Activated T-helper 1 cell treated with anti-CD3 and anti-CD28 coated beads, Interleukin-12 subunit alpha, Interleukin-12 subunit beta, Interleukin-2, Interleukin-4 antibody, amounts not matched to agents 30 ng/mL and 10 ng/mL and 1 ng/mL, durations not matched to agents 14 hours and 24 hours and 36 hours (primary cell): ENCODE results near the gene CABP4. TPM values are rescaled to one million over a fixed set of nuclear protein-coding genes. Genes with fewer than 3 reads are reported as not detected.
A peak's percentile ranks its signal among the peaks of the same experiment; 100 is the strongest.

Experiments
- DNase-seq: peaks from one replicate; pipeline ENCODE4 v3.0.0; 2021; ENCODE audit warnings: low spot score
- H3K27ac Mint-ChIP-seq: one replicate; pipeline ENCODE4 v1.8.0; 2021; ENCODE audit warnings: mild to moderate bottlenecking, mixed read lengths
- H3K27me3 Mint-ChIP-seq: one replicate; pipeline ENCODE4 v1.8.0; 2022; ENCODE audit warnings: mild to moderate bottlenecking, moderate library complexity, mixed read lengths; ENCODE audit not compliant: insufficient read depth
- H3K36me3 Mint-ChIP-seq: one replicate; pipeline ENCODE4 v1.8.0; 2021; ENCODE audit warnings: low read depth, mixed read lengths
- H3K4me1 Mint-ChIP-seq: one replicate; pipeline ENCODE4 v1.8.0; 2021; ENCODE audit warnings: low read depth, mixed read lengths
- H3K4me3 Mint-ChIP-seq: one replicate; pipeline ENCODE4 v1.8.0; 2021; ENCODE audit warnings: mild to moderate bottlenecking, moderate library complexity, mixed read lengths
- H3K9me3 Mint-ChIP-seq: one replicate; pipeline ENCODE4 v1.8.0; 2021; ENCODE audit warnings: mixed read lengths
- intact Hi-C: fragments of 100-400 bp; cut with micrococcal nuclease; formaldehyde crosslinking; loops from one replicate; pipeline ENCODE4 v1.15.1; 2024
- total RNA-seq: library from RNA; stranded (reverse); gene quantifications from 2 replicates; pipeline ENCODE4 v1.2.3, GENCODE V29; 2022

CABP4 gene
- total RNA-seq, 1 donor from 2014 or later, result 0.86 TPM

GRCh38 chr11:67489203-67489884 is 34.2 kb downstream of the CABP4 start:
- Mint-ChIP-seq H3K4me1 (peaks cover 48% of the 10 kb centered on the region), H3K27me3 (no peaks in the 10 kb centered on the region), H3K4me3 (peak overlapping the region; percentile 37), H3K9me3 (no peaks in the 10 kb centered on the region), H3K36me3 (peaks cover 44% of the 10 kb centered on the region), H3K27ac (peak overlapping the region; percentile 100)
- intact Hi-C loops, result no loop called here
- no peak for DNase-seq

- no peaks in the 10 kb centered on the region for H3K27me3 Mint-ChIP-seq
- no peak for DNase-seq
- H3K36me3 Mint-ChIP-seq, result peaks cover 39% of the 10 kb centered on the region
- H3K9me3 Mint-ChIP-seq, result no peaks in the 10 kb centered on the region
- H3K27ac Mint-ChIP-seq, result peak overlapping the region; percentile 84
- peaks cover 40% of the 10 kb centered on the region for H3K4me1 Mint-ChIP-seq
- H3K4me3 Mint-ChIP-seq, result peak overlapping the region; percentile 37
- intact Hi-C loops, result no loop called here
Observed at GRCh38 chr11:67489885-67490726, 35.0 kb downstream of the CABP4 start.

- Mint-ChIP-seq H3K4me1 (peaks cover 38% of the 10 kb centered on the region), H3K36me3 (peaks cover 41% of the 10 kb centered on the region), H3K27me3 (no peaks in the 10 kb centered on the region), H3K27ac (peak overlapping the region; percentile 72), H3K9me3 (no peaks in the 10 kb centered on the region), H3K4me3 (no peak overlapping the region)
- intact Hi-C loops, result no loop called here
- DNase-seq, result no peak
Observed at GRCh38 chr11:67490727-67491065, 35.5 kb downstream of the CABP4 start.

GRCh38 chr11:67491276-67492068 is 36.3 kb downstream of the CABP4 start:
- H3K9me3 Mint-ChIP-seq, result no peaks in the 10 kb centered on the region
- peak overlapping the region; percentile 72 for H3K27ac Mint-ChIP-seq
- H3K27me3 Mint-ChIP-seq, result no peaks in the 10 kb centered on the region
- peaks cover 31% of the 10 kb centered on the region for H3K4me1 Mint-ChIP-seq
- no peak for DNase-seq
- no peak overlapping the region for H3K4me3 Mint-ChIP-seq
- peaks cover 40% of the 10 kb centered on the region for H3K36me3 Mint-ChIP-seq
- intact Hi-C loops, result no loop called here

DNA sequence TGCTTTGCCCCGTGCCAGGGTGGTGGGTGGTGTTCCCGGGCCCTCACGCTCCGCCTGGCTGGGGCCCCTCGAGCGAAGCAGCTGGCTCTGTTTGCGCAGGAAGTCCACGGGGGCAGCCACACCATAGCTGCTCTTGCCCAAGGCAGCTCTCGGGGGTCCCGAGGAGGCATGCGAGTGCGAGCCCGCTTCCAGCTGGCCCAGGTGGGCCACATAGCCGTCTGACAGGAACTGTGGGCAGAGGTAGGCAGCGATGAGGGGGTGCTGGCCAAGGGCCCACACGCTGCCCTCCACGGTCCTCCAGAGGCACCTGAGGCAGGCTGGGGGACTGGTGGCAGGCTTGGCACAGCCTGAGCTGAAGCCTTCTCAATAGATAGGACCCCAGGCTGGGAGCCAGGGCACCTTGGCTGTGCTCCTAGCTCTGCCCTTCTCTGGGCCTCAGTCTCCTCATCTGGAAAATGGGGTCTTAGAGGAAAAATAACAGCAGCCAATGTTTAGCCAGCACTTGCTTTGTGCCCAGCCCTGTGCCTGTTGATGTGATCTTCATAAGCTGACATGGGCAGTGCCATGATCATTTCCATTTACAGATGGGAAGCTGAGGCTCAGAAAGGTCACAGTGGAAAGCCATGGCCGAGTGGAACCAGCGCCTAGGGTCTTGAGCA is 37.0 kb downstream of the CABP4 start:
- Mint-ChIP-seq H3K9me3 (no peaks in the 10 kb centered on the region), H3K27me3 (no peaks in the 10 kb centered on the region), H3K4me3 (no peak overlapping the region), H3K27ac (no peak overlapping the region), H3K4me1 (peaks cover 24% of the 10 kb centered on the region), H3K36me3 (peaks cover 38% of the 10 kb centered on the region)
- DNase-seq, result no peak
- intact Hi-C loops, result no loop called here

- H3K27ac Mint-ChIP-seq, result no peak overlapping the region
- H3K36me3 Mint-ChIP-seq, result peaks cover 32% of the 10 kb centered on the region
- H3K4me1 Mint-ChIP-seq, result peaks cover 16% of the 10 kb centered on the region
- no peaks in the 10 kb centered on the region for H3K27me3 Mint-ChIP-seq
- H3K4me3 Mint-ChIP-seq, result no peak overlapping the region
- intact Hi-C loops, result no loop called here
- H3K9me3 Mint-ChIP-seq, result no peaks in the 10 kb centered on the region
- no peak for DNase-seq
Observed at GRCh38 chr11:67492801-67493547, 37.8 kb downstream of the CABP4 start.

DNA sequence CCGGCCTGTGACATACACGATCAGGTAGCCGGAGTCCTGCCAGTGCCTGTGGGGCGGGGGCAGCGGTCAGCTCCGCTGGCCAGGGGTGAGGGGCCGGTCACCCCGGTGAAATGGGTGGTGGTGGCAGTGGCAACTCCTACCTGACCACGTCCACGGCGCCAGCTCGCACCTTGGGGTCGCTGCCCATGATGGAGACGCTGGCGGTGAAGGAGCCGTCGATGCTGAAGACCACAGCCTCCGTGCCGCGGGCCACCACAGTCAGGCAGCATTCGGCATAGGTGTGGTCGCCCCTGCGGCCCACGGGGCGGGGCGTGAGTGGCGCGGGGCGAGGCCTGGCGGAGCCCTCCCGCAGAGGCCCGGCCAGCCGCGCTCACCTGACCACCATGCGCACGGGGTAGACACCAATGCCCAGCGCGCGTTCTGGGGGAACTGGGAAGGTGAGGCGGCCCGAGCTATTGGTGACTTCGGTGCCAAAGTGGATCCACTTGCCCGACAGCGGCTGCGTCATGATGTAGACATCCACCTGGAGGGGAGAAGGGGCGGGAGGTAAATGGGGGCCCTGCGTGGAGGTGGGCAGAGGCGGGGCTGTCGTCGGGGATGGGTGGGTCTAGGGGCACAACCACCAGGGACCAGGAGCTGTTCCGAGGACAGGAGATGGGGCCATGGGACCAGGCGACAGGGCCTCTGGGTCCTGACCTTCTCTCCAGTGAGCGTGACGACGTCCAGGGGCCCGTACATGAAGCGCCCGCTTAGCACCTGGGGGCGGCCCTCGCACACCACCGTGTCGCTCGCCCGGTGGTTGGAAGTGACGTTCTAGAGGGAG is 38.6 kb downstream of the CABP4 start:
- H3K27ac Mint-ChIP-seq, result no peak overlapping the region
- H3K27me3 Mint-ChIP-seq, result no peaks in the 10 kb centered on the region
- no peaks in the 10 kb centered on the region for H3K9me3 Mint-ChIP-seq
- H3K36me3 Mint-ChIP-seq, result peaks cover 29% of the 10 kb centered on the region
- no peak overlapping the region for H3K4me3 Mint-ChIP-seq
- peaks cover 8% of the 10 kb centered on the region for H3K4me1 Mint-ChIP-seq
- DNase-seq, result no peak
- intact Hi-C loops, result no loop called here

- no peaks in the 10 kb centered on the region for H3K9me3 Mint-ChIP-seq
- no peaks in the 10 kb centered on the region for H3K27me3 Mint-ChIP-seq
- H3K4me1 Mint-ChIP-seq, result peaks cover 4% of the 10 kb centered on the region
- H3K36me3 Mint-ChIP-seq, result peaks cover 31% of the 10 kb centered on the region
- intact Hi-C loops, result no loop called here
- H3K27ac Mint-ChIP-seq, result no peak overlapping the region
- DNase-seq, result no peak
- H3K4me3 Mint-ChIP-seq, result no peak overlapping the region
Observed at GRCh38 chr11:67494371-67495233, 39.4 kb downstream of the CABP4 start.

DNA sequence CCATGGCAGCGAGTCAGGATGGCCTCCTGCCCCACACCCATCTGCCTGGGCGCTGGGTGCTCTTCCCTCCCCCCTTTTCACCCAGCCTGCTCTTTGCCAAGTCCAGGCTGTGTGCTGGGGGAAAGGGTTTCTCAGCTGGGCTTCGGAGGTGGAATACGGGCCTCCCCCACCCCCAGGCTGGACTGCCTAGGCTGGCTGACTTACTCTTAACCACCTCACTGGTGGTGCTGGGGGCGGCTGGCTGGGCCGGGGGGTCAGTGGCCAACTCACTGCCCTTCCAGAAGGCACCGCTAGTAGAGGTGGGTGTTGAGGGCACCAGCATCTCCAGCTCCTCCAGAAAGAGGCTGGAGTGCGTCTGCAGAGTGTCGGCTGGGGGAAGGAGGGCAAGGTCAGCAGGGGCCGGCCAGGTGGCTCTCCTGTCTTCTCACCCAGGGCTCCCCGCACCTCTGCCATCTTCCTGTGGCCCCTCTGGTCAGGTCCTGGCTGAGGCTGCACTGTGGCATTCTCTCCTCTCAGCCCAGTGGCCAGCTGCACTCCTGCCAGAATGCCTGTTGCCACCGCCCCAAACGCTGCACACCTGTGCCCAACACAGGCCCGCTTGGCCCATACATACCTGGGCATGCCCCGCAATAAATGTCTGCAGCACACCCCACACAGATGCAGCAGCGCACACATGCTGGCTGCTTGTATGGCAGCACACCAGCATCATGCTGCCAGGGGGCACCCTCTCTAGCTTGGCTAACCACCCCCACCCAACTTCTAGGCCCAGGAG is 40.3 kb downstream of the CABP4 start:
- intact Hi-C loops, result no loop called here
- H3K9me3 Mint-ChIP-seq, result no peaks in the 10 kb centered on the region
- H3K4me3 Mint-ChIP-seq, result no peak overlapping the region
- no peak overlapping the region for H3K27ac Mint-ChIP-seq
- peaks cover 30% of the 10 kb centered on the region for H3K36me3 Mint-ChIP-seq
- no peak for DNase-seq
- H3K4me1 Mint-ChIP-seq, result peaks cover 1% of the 10 kb centered on the region
- no peaks in the 10 kb centered on the region for H3K27me3 Mint-ChIP-seq

GRCh38 chr11:67496113-67496512 is 41.0 kb downstream of the CABP4 start:
- Mint-ChIP-seq H3K4me1 (peaks cover 8% of the 10 kb centered on the region), H3K36me3 (peaks cover 33% of the 10 kb centered on the region), H3K9me3 (no peaks in the 10 kb centered on the region), H3K27ac (no peak overlapping the region), H3K27me3 (no peaks in the 10 kb centered on the region), H3K4me3 (no peak overlapping the region)
- DNase-seq, result no peak
- intact Hi-C loops, result no loop called here
